WTC11 (cell line): Measurements from ENCODE around the gene ZNF761. TPM values are rescaled to one million over a fixed set of nuclear protein-coding genes. Genes with fewer than 3 reads are reported as not detected.
A peak's percentile ranks its signal among the peaks of the same experiment; 100 is the strongest.
"Not testable (repeated sequence)": the region's sequence is repeated elsewhere in the genome, so short reads cannot be mapped to it uniquely, and the experiment has no call there.

ENCODE experiments used
- ATAC-seq: fragments of 200-7000 bp; cut with Tn5 transposase; 2 replicates; pipeline ENCODE4 v1.10.0; 2021; ENCODE audit warnings: mild to moderate bottlenecking, moderate library complexity
- CTCF ChIA-PET: fragments of 300-600 bp; sonication (Branson Sonifier 250); formaldehyde crosslinking; loops from one replicate; lab custom pipeline; 2021; ENCODE audit warnings: antibody characterized with exemption; lab: Charles Lee
- POLR2A ChIA-PET: fragments of 350-600 bp; sonication (Branson Sonifier 250); formaldehyde crosslinking; loops from one replicate; lab custom pipeline; 2021; ENCODE audit warnings: antibody characterized with exemption; lab: Charles Lee
- DNase-seq: peaks from one replicate; pipeline ENCODE4 v3.0.0; 2021; ENCODE audit warnings: low spot score
- H3K27ac Mint-ChIP-seq: 2 replicates; pipeline ENCODE4 v1.8.0; 2021; ENCODE audit warnings: mixed read lengths
- H3K27me3 Mint-ChIP-seq: 2 replicates; pipeline ENCODE4 v1.8.0; 2021; ENCODE audit warnings: low read depth, mild to moderate bottlenecking, moderate library complexity, mixed read lengths
- H3K36me3 Mint-ChIP-seq: 2 replicates; pipeline ENCODE4 v1.8.0; 2021; ENCODE audit warnings: mixed read lengths
- H3K4me1 Mint-ChIP-seq: 2 replicates; pipeline ENCODE4 v1.8.0; 2022; ENCODE audit warnings: mixed read lengths
- H3K4me3 Mint-ChIP-seq: 2 replicates; pipeline ENCODE4 v1.8.0; 2021; ENCODE audit warnings: mild to moderate bottlenecking, moderate library complexity, mixed read lengths
- H3K9me3 Mint-ChIP-seq: 2 replicates; pipeline ENCODE4 v1.8.0; 2021; ENCODE audit warnings: mixed read lengths
- CREB1 ChIP-seq: sonication (generic); formaldehyde crosslinking; IDR thresholded peaks from 2 replicates; pipeline ENCODE4 v1.8.0; 2023; ENCODE audit warnings: mild to moderate bottlenecking, missing genetic modification reagents
- ESRRA ChIP-seq: sonication (generic); formaldehyde crosslinking; IDR thresholded peaks from 2 replicates; pipeline ENCODE4 v1.8.1; 2022; ENCODE audit warnings: mild to moderate bottlenecking, missing genetic modification reagents, borderline replicate concordance
- ETV6 ChIP-seq: sonication (generic); formaldehyde crosslinking; IDR thresholded peaks from 2 replicates; pipeline ENCODE4 v1.8.1; 2022; ENCODE audit warnings: mild to moderate bottlenecking, missing genetic modification reagents
- HMGA2 ChIP-seq: fragments of 250-450 bp; sonication (Bioruptor Pico); IDR thresholded peaks from 2 replicates; pipeline ENCODE4 v1.4.0; 2021; ENCODE audit warnings: mild to moderate bottlenecking, moderate library complexity
- MXD4 ChIP-seq: fragments of 250-450 bp; sonication (Bioruptor Pico); IDR thresholded peaks from 2 replicates; pipeline ENCODE4 v1.8.0; 2021; ENCODE audit warnings: mild to moderate bottlenecking, moderate library complexity, borderline replicate concordance
- PRRX2 ChIP-seq: fragments of 250-450 bp; sonication (Bioruptor Pico); IDR thresholded peaks from 2 replicates; pipeline ENCODE4 v1.8.0; 2021; ENCODE audit warnings: mild to moderate bottlenecking
- RELA ChIP-seq: sonication (generic); formaldehyde crosslinking; IDR thresholded peaks from 2 replicates; pipeline ENCODE4 v1.8.1; 2022; ENCODE audit warnings: missing genetic modification reagents, mild to moderate bottlenecking, borderline replicate concordance
- SMAD3 ChIP-seq: sonication (generic); formaldehyde crosslinking; IDR thresholded peaks from 2 replicates; pipeline ENCODE4 v1.8.0; 2022; ENCODE audit warnings: missing genetic modification reagents, mild to moderate bottlenecking, borderline replicate concordance
- SP1 ChIP-seq: sonication (generic); formaldehyde crosslinking; conservative IDR thresholded peaks from 2 replicates; pipeline ENCODE4 v1.8.1; 2022; ENCODE audit warnings: missing genetic modification reagents
- TEAD1 ChIP-seq: sonication (generic); formaldehyde crosslinking; IDR thresholded peaks from 2 replicates; pipeline ENCODE4 v1.8.0; 2022; ENCODE audit warnings: mild to moderate bottlenecking, missing genetic modification reagents
- ZBTB21 ChIP-seq: sonication (generic); formaldehyde crosslinking; IDR thresholded peaks from 2 replicates; pipeline ENCODE4 v1.8.1; 2023; ENCODE audit warnings: mild to moderate bottlenecking, missing genetic modification reagents, borderline replicate concordance
- ZNF232 ChIP-seq: sonication (generic); formaldehyde crosslinking; IDR thresholded peaks from 2 replicates; pipeline ENCODE4 v1.8.0; 2022; ENCODE audit warnings: mild to moderate bottlenecking, missing genetic modification reagents
- ZNF416 ChIP-seq: fragments of 250-450 bp; sonication (Bioruptor Pico); IDR thresholded peaks from 2 replicates; pipeline ENCODE4 v1.9.0; 2021; ENCODE audit warnings: mild to moderate bottlenecking, inconsistent platforms
- total RNA-seq: library from RNA; stranded (reverse); gene quantifications from 3 replicates; pipeline ENCODE4 v1.2.3, GENCODE V29; 2021
- TF ChIP-seq, protein P1 (sequence below): fragments of 200-600 bp; IDR thresholded peaks from 2 replicates; pipeline ENCODE4 v1.8.0; 2022; ENCODE audit warnings: antibody characterized with exemption
- TF ChIP-seq, protein P2 (sequence below): sonication (generic); formaldehyde crosslinking; IDR thresholded peaks from 2 replicates; pipeline ENCODE4 v1.8.0; 2022; ENCODE audit warnings: mild to moderate bottlenecking, missing genetic modification reagents
- TF ChIP-seq, protein P3 (sequence below): sonication (generic); formaldehyde crosslinking; IDR thresholded peaks from 2 replicates; pipeline ENCODE4 v1.8.1; 2022; ENCODE audit warnings: missing genetic modification reagents, borderline replicate concordance
- TF ChIP-seq, protein P4 (sequence below): sonication (generic); formaldehyde crosslinking; IDR thresholded peaks from 2 replicates; pipeline ENCODE4 v1.8.0; 2022; ENCODE audit warnings: mild to moderate bottlenecking, missing genetic modification reagents

Gene ZNF761
- total RNA-seq, 1 experiment from 2014 or later, result 29.7 TPM

DNA sequence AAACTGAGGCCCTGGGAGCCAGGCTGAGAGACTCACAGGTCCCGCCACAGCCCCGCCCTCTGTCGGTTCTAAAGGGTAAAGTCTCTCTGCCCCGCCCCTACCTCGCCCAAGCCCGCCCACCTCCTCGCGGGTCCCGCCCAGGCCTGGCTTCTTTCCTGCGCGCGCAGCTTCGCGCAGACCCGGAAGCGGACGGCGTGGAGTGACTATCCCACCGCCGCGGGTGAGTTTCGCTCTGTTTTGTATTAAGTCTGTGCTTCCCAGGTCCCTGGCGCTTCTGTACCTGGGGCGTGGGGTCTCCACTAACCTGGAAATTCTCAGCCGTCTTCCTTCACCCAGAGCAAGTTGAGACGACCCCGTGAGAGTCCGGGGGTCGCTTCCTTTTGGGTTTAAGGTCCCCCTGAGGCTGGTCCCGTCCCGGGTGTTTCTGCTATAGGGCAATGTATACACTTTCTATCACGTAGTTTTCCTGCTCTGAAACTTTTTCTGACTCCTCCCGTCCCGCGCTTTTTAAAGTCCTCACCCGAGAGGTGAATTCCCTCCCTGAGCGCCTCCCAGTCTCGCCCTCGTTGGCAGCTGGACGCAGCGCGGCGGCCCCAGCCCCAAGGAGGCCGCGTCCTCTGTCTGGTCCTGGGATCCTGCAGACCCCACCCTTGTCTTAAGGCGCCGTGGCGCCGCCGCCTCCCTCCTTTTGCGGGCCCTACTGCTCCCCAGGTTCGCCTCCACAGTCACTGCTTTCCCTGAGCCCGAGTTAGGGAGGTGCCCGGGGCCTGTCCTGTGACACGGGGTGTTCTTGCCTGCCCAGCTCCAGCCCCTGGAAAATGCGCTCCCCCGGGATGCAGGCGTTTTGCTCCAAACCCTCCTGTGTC lies 36.6 kb upstream of the ZNF761 start, which contains the start of gene ZNF765:
ZNF765 (plus strand) TSS at position 176 of the 866 bp plus-strand sequence. CDS start 2,867 bp downstream, outside the sequence.
- Mint-ChIP-seq H3K9me3 (peaks cover 6% of the 10 kb centered on the region; the same call in 1 of the 2 replicates), H3K36me3 (peaks cover 12% of the 10 kb centered on the region), H3K4me3 (peak within 1 kb of the TSS; percentile 88), H3K27ac (peak within 1 kb of the TSS; percentile 96), H3K4me1 (peaks cover 43% of the 10 kb centered on the region), H3K27me3 (no peaks in the 10 kb centered on the region)
- ChIA-PET CTCF (interaction anchor here (0.6 to 3.5 kb wide), 12 partner anchors 26 to 547 kb away, joined by 3 to 25 read pairs (median 5); partner anchors contain the start of genes VN1R2, ZNF525, ZNF761 and ZNF845), POLR2A (interaction anchor here (0.8 to 1.3 kb wide), 2 partner anchors 30 to 126 kb away, joined by 3 read pairs; partner anchors contain the start of gene ZNF525)
- peak; percentile 83 for ATAC-seq
- TF ChIP-seq, protein P1, sequence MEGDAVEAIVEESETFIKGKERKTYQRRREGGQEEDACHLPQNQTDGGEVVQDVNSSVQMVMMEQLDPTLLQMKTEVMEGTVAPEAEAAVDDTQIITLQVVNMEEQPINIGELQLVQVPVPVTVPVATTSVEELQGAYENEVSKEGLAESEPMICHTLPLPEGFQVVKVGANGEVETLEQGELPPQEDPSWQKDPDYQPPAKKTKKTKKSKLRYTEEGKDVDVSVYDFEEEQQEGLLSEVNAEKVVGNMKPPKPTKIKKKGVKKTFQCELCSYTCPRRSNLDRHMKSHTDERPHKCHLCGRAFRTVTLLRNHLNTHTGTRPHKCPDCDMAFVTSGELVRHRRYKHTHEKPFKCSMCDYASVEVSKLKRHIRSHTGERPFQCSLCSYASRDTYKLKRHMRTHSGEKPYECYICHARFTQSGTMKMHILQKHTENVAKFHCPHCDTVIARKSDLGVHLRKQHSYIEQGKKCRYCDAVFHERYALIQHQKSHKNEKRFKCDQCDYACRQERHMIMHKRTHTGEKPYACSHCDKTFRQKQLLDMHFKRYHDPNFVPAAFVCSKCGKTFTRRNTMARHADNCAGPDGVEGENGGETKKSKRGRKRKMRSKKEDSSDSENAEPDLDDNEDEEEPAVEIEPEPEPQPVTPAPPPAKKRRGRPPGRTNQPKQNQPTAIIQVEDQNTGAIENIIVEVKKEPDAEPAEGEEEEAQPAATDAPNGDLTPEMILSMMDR, result peak; percentile 49
- 0 out of 2 replicates have a peak, but pooled peaks have one; percentile 26 for TF ChIP-seq TEAD1 (CRISPR knock-in tag)
- TF ChIP-seq, protein P2, sequence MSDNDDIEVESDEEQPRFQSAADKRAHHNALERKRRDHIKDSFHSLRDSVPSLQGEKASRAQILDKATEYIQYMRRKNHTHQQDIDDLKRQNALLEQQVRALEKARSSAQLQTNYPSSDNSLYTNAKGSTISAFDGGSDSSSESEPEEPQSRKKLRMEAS (CRISPR knock-in tag), result peak; percentile 22; the same call in 1 of the 2 replicates
- TF ChIP-seq MXD4, result no peak
- peak; percentile 82 for TF ChIP-seq SP1 (CRISPR knock-in tag)
- TF ChIP-seq PRRX2 (CRISPR knock-in tag), result no peak
- TF ChIP-seq ZNF232 (CRISPR knock-in tag), result 0 out of 2 replicates have a peak, but pooled peaks have one; percentile 79
- TF ChIP-seq ZNF416 (CRISPR knock-in tag), result no peak
- peak; percentile 96 for DNase-seq

DNA sequence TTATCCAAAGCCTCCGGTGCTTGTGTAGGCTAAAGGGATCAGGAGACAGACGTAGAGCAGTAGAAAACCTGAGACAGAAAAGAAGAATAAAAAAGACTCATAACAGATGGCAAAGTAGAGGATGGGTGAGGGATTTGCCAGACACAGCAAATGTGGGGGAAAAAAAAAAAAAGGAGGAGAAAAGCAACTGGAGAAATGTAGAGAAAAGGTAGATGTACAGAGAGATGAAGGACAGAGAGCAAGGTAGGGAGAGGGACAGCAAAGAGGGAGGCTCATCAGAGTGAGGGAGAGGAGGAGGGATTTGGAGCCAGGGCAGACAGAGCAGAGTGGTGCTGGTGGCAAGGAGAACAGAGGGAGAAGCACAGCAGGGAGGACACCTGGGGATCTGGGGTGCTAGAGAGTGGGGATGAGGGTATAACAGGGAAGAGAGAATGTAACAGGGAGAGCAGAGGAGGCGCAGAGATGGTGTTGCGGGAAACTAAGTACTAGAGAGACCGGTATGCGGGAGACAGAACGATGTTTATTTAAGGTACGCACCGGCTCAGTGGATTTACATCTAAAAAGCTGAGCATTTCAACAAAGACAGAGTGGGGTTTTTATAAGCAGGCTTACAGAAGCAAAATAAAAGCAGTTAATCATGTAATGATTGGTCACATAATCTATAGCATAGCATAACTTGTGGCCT lies 35.8 kb upstream of the ZNF761 start:
- CTCF ChIA-PET, result interaction anchor here (1.1 to 3.5 kb wide), 6 partner anchors 27 to 200 kb away, joined by 3 to 25 read pairs (median 4); partner anchors contain the start of gene ZNF845
- H3K27ac Mint-ChIP-seq, H3K27me3 Mint-ChIP-seq, POLR2A ChIA-PET, H3K9me3 Mint-ChIP-seq, ATAC-seq, DNase-seq: not testable (repeated sequence)
- peak overlapping the region; percentile 88 for H3K4me3 Mint-ChIP-seq
- peaks cover 41% of the 10 kb centered on the region for H3K4me1 Mint-ChIP-seq
- H3K36me3 Mint-ChIP-seq, result peaks cover 18% of the 10 kb centered on the region

DNA sequence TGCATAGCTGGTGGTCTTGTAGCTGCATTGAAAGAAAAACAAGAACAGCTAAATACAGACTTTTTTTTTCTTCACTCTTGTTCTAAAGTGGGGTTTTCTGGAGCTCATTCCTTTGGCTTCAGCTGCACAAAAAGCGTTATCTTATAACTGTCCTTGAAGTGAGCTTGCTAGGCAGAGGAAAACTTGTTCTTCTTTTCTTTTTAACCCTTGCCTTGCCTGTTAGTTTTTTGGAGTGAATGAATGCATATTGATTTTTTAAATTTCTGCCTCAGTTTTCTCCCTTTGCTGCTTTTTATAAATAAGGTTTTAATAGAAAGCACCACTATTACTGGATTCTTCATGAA lies 35.3 kb upstream of the ZNF761 start:
- no peak for ATAC-seq
- Mint-ChIP-seq H3K9me3 (no peaks in the 10 kb centered on the region), H3K27ac (no peak overlapping the region), H3K27me3 (no peaks in the 10 kb centered on the region), H3K36me3 (peaks cover 22% of the 10 kb centered on the region), H3K4me3 (peak overlapping the region; percentile 88), H3K4me1 (peaks cover 41% of the 10 kb centered on the region)
- ChIA-PET POLR2A (no interaction called here), CTCF (interaction anchor here (1.1 to 3.5 kb wide), 4 partner anchors 28 to 201 kb away, joined by 4 to 25 read pairs (median 5); no protein-coding TSS in a partner anchor)
- DNase-seq, result no peak
- TF ChIP-seq TEAD1 (CRISPR knock-in tag) (no peak), HMGA2 (CRISPR knock-in tag) (no peak), PRRX2 (CRISPR knock-in tag) (no peak), RELA (CRISPR knock-in tag) (no peak), ESRRA (CRISPR knock-in tag) (no peak), CREB1 (CRISPR knock-in tag) (no peak), SMAD3 (CRISPR knock-in tag) (no peak), ZBTB21 (CRISPR knock-in tag) (no peak), ETV6 (CRISPR knock-in tag) (no peak)
- TF ChIP-seq, protein P3, sequence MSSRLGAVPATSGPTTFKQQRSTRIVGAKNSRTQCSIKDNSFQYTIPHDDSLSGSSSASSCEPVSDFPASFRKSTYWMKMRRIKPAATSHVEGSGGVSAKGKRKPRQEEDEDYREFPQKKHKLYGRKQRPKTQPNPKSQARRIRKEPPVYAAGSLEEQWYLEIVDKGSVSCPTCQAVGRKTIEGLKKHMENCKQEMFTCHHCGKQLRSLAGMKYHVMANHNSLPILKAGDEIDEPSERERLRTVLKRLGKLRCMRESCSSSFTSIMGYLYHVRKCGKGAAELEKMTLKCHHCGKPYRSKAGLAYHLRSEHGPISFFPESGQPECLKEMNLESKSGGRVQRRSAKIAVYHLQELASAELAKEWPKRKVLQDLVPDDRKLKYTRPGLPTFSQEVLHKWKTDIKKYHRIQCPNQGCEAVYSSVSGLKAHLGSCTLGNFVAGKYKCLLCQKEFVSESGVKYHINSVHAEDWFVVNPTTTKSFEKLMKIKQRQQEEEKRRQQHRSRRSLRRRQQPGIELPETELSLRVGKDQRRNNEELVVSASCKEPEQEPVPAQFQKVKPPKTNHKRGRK, result no peak
- TF ChIP-seq, protein P4, sequence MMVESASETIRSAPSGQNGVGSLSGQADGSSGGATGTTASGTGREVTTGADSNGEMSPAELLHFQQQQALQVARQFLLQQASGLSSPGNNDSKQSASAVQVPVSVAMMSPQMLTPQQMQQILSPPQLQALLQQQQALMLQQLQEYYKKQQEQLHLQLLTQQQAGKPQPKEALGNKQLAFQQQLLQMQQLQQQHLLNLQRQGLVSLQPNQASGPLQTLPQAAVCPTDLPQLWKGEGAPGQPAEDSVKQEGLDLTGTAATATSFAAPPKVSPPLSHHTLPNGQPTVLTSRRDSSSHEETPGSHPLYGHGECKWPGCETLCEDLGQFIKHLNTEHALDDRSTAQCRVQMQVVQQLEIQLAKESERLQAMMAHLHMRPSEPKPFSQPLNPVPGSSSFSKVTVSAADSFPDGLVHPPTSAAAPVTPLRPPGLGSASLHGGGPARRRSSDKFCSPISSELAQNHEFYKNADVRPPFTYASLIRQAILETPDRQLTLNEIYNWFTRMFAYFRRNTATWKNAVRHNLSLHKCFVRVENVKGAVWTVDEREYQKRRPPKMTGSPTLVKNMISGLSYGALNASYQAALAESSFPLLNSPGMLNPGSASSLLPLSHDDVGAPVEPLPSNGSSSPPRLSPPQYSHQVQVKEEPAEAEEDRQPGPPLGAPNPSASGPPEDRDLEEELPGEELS, result no peak
- TF ChIP-seq, protein P1, result no peak
